Left ventricle myocardium superior (tissue), 1 donor: ENCODE measurements around the gene FBL. TPM values are rescaled to one million over a fixed set of nuclear protein-coding genes. Genes with fewer than 3 reads are reported as not detected.
"Not testable (repeated sequence)": the region's sequence is repeated elsewhere in the genome, so short reads cannot be mapped to it uniquely, and the experiment has no call there.

Experiments
- ATAC-seq: fragments of 200-7000 bp; cut with Tn5 transposase; one replicate; pipeline ENCODE4 v1.9.1; 2020; ENCODE audit warnings: mild to moderate bottlenecking, moderate library complexity
- DNase-seq: peaks from one replicate; pipeline ENCODE4 v3.0.0-alpha.2; 2020
- intact Hi-C: fragments of 100-400 bp; cut with micrococcal nuclease; formaldehyde crosslinking; loops from one replicate; pipeline ENCODE4 v1.11.0; 2022
- total RNA-seq: library from RNA; stranded (reverse); fragmentation: NEBNext Ultra II Directional; extraction: Animal tissue kit (Norgen Biotek cat#: 25700); gene quantifications from one replicate; pipeline ENCODE4 v1.2.1, GENCODE V29; 2021
- donor health status: DM: no; HTN: yes; CAD: no; lungs with severe emphysema.

The FBL gene
- total RNA-seq, 1 donor from 2014 or later: 57.3 TPM

GRCh38 chr19:39830406-39830805 is 15.8 kb downstream of the FBL start:
- intact Hi-C loops: no loop called here
- no peak for DNase-seq

GRCh38 chr19:39829702-39830275 is 16.4 kb downstream of the FBL start:
- DNase-seq (no peak), ATAC-seq (no peak)
- intact Hi-C loops: no loop called here

More at GRCh38 chr19:39830406-39830805, 15.8 kb downstream of the FBL start:
- no peak for ATAC-seq

DNA sequence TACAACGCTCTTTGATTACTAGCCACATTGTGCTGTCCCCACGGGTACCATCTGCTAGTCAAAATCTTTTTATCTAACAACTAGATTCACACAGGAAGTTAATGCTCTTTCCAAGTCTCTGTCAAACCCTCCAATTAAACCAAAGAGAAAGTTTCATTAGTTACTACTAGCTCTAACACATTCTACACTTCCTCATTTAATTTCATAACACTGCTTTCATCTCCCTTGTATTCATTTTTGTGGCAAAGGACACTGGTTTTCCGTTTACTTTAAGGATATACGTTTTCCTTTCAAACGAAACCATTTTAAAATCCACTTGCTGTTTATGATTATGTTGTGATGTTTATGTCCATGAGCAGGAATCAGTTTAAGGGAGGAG is 17.5 kb downstream of the FBL start:
- DNase-seq: no peak
- intact Hi-C loops: no loop called here
- ATAC-seq: no peak

GRCh38 chr19:39828015-39828653 is 18.0 kb downstream of the FBL start:
- no peak for DNase-seq
- intact Hi-C loops: no loop called here
- no peak for ATAC-seq

GRCh38 chr19:39827216-39827615 is 19.0 kb downstream of the FBL start:
- ATAC-seq (no peak), DNase-seq (no peak)
- intact Hi-C loops: no loop called here

- ATAC-seq: no peak
- intact Hi-C loops: no loop called here
- peak; percentile 35 for DNase-seq
These were observed 19.8 kb downstream of the FBL start for GRCh38 chr19:39826311-39826945.

GRCh38 chr19:39825531-39826076 is 20.6 kb downstream of the FBL start:
- DNase-seq (peak; percentile 30), ATAC-seq (peak; percentile 1)
- intact Hi-C loops: no loop called here

DNA sequence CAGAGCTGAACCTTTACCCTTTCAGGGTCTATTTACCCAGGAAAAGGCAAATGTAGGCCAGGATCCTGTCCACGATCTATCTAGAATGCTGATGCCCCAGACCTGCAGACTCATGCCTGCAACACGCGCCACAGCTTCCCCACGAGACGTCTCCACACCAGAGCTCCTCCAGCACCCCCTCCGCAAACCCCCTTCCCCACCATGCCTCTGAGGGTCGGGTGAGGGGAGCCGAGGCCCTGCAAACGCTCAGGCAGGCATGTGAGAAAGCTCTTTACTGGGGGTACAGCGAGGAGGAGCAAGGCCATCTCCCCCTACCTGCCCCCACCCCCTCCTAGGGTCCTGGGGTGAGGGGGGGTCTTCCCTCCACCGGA is 21.1 kb downstream of the FBL start:
- peak; percentile 31 for DNase-seq
- intact Hi-C loops: no loop called here
- peak; percentile 0 for ATAC-seq

GRCh38 chr19:39824143-39825092 is 21.8 kb downstream of the FBL start:
- ATAC-seq: peak; percentile 94
- intact Hi-C loops: no loop called here
- DNase-seq: peak; percentile 84

DNA sequence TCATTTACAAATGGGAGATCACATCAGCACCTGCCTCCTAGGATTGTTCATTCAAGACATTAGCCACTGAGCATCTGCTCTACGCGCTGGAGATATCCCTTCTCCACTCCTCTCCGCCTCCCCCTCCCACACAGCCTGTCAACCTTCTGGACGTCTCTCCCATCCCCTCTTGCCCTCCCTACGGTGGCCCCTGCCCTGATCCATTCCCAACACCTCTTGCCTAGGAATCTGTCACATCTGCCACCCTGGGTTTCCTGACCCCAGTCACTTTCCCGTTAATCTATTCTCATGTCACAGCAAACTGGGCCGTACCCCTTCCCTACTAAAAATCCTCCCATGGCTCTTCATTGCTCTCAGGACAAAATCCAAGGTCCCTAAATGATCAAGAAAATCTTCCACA is 22.5 kb downstream of the FBL start:
- DNase-seq (no peak), ATAC-seq (peak; percentile 20)
- intact Hi-C loops: no loop called here

GRCh38 chr19:39820696-39821095 is 25.5 kb downstream of the FBL start:
- ATAC-seq (no peak), DNase-seq (no peak)
- intact Hi-C loops: no loop called here

DNA sequence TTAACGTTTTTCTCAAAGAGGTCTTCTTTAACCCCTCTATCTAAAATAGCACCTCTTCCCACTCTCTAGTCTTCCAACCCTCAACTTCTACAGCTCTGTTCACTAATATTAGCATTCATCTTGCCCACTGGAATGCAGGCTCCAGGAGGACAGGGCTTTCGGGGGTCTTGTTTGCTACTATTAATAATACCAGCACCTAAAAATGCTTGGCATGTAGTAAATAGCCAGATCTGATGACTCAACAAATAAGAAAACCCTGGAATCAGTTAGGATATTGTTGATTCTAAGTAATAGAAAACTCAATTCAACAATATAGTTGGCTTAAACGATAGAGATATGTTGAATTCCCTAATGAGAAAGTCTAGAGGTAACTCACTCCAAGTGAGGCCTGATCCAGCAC is 26.4 kb downstream of the FBL start:
- ATAC-seq (no peak), DNase-seq (no peak)
- intact Hi-C loops: no loop called here

DNA sequence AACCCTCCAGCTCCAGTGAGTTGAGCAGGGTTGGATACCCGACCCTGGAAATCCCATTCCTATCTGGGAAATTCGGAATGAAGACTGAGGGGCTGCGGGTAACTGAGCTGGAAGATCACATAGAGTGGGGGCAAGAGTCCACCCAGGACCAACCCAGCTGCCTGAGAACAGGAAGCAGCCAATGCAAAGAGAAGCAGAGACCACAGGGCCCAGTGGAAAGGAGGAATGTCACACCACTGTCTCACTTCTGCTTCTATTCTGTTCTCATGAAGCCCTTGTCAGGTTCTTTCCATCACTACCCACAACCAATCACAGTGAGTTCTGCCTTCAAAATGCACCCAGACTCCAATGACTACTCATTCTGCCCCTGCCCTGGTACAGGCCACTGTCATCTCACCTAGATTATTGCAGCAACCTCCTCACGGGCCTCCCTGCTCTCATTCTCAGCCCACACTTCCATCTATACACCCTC is 27.5 kb downstream of the FBL start:
- ATAC-seq: no peak
- intact Hi-C loops: no loop called here
- DNase-seq: no peak

DNA sequence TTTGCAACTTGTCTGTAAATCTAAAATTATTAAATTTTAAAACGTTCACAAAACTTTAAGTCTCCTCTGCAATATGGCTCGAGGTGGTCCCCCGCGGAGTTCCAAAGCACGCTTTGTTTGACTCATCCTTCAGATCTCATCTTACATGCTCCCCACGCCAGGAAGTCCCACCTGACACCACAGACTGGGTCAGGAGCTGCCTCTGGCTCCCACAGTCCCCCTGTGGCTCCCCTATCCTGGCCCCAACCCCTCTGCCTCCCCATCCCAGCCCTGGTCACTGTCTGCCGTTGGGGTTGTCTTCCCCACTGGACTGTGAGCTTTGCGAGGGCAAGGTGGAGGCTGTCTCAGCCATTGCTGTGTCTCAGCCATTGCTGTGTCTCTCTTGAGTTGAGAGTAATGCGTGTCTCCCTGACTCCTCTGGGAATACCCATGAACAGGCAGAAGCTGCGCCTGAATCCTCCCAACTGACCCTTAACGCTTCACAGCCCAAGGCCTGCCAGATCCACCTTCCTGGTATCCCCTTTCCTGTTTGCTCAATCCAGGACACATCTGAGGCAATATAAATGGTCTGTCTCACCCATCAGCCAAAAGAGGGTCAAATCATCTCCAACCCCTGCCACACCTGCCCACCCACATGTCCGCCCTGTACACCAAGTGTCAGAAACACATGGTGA is 28.2 kb downstream of the FBL start:
- ATAC-seq: no peak
- DNase-seq: no peak
- intact Hi-C loops: no loop called here

DNA sequence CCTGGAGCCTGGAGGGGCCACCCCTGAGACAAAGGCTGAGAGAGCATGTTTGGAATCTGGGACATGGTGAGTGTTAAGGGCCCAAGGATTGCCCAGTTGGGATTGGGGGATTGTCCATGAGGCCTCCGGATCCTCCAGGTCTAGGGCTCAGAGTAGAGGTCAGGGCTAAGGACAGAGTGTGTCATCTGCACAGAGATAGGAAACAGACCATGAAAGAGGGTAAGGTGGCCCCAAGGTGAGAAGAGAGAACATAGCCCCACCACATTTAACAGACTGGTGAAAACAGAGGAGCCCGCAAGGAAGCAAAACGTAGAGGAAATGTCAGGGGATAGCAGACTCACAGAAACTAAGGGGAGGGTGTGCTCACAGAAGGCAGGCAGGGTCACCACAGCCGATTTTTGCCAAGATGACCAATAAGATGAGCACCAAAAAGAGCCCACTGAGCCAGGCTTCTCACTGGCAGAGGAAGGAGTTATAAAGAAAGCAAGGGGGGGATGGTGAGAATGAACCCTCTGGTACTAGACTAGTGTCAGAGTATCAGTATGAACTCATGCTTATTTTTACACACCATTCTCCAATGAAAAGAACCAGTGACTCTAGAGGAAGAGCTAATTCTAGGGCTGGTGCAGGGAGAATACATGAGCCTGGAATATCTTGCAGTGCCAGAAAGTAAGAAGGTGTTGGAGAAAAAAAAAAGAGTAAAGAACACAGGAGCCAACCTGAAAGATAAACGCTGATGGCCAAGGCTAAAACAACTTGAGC is 29.7 kb downstream of the FBL start:
- DNase-seq: no peak
- intact Hi-C loops: no loop called here
- ATAC-seq: peak; percentile 93

- intact Hi-C loops: no loop called here
- ATAC-seq (no peak), DNase-seq (no peak)
These were observed 31.6 kb downstream of the FBL start for GRCh38 chr19:39814595-39814994.

DNA sequence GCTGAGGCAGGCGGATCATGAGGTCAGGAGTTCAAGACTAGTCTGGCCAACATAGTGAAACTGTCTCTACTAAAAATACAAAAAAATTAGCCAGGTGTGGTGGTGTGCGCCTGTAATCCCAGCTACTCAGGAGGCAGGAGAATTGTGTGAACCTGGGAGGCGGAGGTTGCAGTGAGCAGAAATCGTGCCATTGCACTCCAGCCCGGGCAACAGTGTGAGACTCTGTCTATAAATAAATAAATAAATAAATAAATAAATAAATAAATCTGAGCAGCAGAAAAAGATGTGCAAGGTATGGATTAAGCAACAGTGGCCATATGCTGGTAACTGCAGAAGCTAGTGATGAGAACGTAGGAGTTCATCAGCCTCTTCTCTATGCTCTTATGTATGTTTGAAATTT is 32.1 kb downstream of the FBL start:
- ATAC-seq, DNase-seq, intact Hi-C loops: not testable (repeated sequence)

- ATAC-seq: no peak
- intact Hi-C loops: no loop called here
- no peak for DNase-seq
These were observed 32.8 kb downstream of the FBL start for GRCh38 chr19:39813264-39813993.
